Erythroblast (primary cell): Measurements from ENCODE around the gene ANKRD28.

Source experiments
- GATA1 ChIP-seq: IDR thresholded peaks from 2 replicates; pipeline ENCODE4 v1.6.1; 2011; ENCODE audit warnings: low read depth, mild to moderate bottlenecking, control low read depth, low read length, moderate library complexity
- POLR2A ChIP-seq: IDR thresholded peaks from 2 replicates; pipeline ENCODE4 v1.6.1; 2011; ENCODE audit warnings: mild to moderate bottlenecking, low read length

GRCh38 chr3:15646851-15647511, 150.8 kb downstream of the ANKRD28 start:
- TF ChIP-seq POLR2A: no peak
- no peak for TF ChIP-seq GATA1
